Measurements from ENCODE around the gene ORAI2. TPM values are rescaled to one million over a fixed set of nuclear protein-coding genes. Genes with fewer than 3 reads are reported as not detected.
A peak's percentile ranks its signal among the peaks of the same experiment; 100 is the strongest.

ORAI2 gene
- total and polyA plus RNA-seq, 10 of the 15 experiments (the other 5 are each of a cell fraction or from before 2014, with no cell fraction given): 5.8 to 111 (median 46.9) TPM

DNA sequence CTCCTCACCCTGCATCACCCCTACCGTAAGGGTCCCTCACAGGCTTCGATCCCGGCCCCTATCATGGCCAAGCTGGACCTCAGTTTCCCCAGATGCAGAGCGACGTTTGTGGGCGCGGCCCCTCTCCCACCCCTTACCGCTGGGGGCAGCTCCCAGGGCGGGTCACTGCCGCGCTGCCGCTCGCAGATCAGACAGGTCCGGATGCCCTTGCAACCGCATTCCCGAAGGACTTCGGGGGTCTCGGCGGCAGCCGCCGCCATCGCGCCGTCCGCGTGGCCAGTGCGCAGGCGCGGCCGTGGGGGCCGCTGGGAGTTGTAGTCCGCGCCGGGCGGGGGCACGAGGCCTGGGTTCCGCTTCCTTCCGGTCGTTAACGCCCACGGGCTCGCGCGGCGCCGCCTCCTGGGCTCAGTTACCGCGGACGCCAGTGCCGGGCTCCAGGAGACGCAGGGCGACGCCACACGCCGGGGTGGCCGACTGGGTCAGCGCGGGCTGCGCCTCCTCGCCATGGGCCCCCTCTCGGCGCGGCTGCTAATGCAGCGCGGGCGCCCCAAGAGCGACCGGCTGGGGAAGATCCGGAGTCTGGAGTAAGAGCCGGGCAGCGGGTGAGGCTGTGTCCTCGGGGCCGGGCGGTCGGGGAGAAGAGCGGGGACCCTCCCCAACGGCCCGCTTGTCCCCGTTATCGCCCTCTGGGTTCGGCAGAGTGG lies 31.4 kb downstream of the ORAI2 start, which contains the start of the genes ALKBH4 and LRWD1 (continued):
- no peak for TF ChIP-seq JUNB (IDR thresholded peaks at IDR 0.05)
- no peak for TF ChIP-seq ESRRA (IDR thresholded peaks at IDR 0.05; ENCODE audit: low read length)
- TF ChIP-seq HDAC2 (IDR thresholded peaks at IDR 0.05): no peak
- peak; percentile 79; the same call in 1 of the 2 replicates for TF ChIP-seq NR2F1 (conservative IDR thresholded peaks at IDR 0.05)
- no peak for TF ChIP-seq BCL11A (IDR thresholded peaks at IDR 0.05; ENCODE audit: low read depth, low read length)
- TF ChIP-seq, protein P1, sequence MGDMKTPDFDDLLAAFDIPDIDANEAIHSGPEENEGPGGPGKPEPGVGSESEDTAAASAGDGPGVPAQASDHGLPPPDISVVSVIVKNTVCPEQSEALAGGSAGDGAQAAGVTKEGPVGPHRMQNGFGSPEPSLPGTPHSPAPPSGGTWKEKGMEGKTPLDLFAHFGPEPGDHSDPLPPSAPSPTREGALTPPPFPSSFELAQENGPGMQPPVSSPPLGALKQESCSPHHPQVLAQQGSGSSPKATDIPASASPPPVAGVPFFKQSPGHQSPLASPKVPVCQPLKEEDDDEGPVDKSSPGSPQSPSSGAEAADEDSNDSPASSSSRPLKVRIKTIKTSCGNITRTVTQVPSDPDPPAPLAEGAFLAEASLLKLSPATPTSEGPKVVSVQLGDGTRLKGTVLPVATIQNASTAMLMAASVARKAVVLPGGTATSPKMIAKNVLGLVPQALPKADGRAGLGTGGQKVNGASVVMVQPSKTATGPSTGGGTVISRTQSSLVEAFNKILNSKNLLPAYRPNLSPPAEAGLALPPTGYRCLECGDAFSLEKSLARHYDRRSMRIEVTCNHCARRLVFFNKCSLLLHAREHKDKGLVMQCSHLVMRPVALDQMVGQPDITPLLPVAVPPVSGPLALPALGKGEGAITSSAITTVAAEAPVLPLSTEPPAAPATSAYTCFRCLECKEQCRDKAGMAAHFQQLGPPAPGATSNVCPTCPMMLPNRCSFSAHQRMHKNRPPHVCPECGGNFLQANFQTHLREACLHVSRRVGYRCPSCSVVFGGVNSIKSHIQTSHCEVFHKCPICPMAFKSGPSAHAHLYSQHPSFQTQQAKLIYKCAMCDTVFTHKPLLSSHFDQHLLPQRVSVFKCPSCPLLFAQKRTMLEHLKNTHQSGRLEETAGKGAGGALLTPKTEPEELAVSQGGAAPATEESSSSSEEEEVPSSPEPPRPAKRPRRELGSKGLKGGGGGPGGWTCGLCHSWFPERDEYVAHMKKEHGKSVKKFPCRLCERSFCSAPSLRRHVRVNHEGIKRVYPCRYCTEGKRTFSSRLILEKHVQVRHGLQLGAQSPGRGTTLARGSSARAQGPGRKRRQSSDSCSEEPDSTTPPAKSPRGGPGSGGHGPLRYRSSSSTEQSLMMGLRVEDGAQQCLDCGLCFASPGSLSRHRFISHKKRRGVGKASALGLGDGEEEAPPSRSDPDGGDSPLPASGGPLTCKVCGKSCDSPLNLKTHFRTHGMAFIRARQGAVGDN (IDR thresholded peaks at IDR 0.05): 0 out of 2 replicates have a peak, but pooled peaks have one; percentile 37
- no peak for TF ChIP-seq MYC (IDR thresholded peaks at IDR 0.05; ENCODE audit: insufficient read depth, insufficient read length, insufficient replicate concordance, low read length, severe bottlenecking)
- TF ChIP-seq STAT3 (IDR thresholded peaks at IDR 0.05; ENCODE audit: low read depth, low read length): no peak
- no peak for TF ChIP-seq NFIC (IDR thresholded peaks at IDR 0.05; ENCODE audit: low read depth, low read length)
- no peak for TF ChIP-seq BMI1 (IDR thresholded peaks at IDR 0.05; ENCODE audit: borderline replicate concordance)
- TF ChIP-seq, protein P2, sequence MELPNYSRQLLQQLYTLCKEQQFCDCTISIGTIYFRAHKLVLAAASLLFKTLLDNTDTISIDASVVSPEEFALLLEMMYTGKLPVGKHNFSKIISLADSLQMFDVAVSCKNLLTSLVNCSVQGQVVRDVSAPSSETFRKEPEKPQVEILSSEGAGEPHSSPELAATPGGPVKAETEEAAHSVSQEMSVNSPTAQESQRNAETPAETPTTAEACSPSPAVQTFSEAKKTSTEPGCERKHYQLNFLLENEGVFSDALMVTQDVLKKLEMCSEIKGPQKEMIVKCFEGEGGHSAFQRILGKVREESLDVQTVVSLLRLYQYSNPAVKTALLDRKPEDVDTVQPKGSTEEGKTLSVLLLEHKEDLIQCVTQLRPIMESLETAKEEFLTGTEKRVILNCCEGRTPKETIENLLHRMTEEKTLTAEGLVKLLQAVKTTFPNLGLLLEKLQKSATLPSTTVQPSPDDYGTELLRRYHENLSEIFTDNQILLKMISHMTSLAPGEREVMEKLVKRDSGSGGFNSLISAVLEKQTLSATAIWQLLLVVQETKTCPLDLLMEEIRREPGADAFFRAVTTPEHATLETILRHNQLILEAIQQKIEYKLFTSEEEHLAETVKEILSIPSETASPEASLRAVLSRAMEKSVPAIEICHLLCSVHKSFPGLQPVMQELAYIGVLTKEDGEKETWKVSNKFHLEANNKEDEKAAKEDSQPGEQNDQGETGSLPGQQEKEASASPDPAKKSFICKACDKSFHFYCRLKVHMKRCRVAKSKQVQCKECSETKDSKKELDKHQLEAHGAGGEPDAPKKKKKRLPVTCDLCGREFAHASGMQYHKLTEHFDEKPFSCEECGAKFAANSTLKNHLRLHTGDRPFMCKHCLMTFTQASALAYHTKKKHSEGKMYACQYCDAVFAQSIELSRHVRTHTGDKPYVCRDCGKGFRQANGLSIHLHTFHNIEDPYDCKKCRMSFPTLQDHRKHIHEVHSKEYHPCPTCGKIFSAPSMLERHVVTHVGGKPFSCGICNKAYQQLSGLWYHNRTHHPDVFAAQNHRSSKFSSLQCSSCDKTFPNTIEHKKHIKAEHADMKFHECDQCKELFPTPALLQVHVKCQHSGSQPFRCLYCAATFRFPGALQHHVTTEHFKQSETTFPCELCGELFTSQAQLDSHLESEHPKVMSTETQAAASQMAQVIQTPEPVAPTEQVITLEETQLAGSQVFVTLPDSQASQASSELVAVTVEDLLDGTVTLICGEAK (IDR thresholded peaks at IDR 0.05; ENCODE audit: borderline replicate concordance): no peak
- TF ChIP-seq, protein P3, sequence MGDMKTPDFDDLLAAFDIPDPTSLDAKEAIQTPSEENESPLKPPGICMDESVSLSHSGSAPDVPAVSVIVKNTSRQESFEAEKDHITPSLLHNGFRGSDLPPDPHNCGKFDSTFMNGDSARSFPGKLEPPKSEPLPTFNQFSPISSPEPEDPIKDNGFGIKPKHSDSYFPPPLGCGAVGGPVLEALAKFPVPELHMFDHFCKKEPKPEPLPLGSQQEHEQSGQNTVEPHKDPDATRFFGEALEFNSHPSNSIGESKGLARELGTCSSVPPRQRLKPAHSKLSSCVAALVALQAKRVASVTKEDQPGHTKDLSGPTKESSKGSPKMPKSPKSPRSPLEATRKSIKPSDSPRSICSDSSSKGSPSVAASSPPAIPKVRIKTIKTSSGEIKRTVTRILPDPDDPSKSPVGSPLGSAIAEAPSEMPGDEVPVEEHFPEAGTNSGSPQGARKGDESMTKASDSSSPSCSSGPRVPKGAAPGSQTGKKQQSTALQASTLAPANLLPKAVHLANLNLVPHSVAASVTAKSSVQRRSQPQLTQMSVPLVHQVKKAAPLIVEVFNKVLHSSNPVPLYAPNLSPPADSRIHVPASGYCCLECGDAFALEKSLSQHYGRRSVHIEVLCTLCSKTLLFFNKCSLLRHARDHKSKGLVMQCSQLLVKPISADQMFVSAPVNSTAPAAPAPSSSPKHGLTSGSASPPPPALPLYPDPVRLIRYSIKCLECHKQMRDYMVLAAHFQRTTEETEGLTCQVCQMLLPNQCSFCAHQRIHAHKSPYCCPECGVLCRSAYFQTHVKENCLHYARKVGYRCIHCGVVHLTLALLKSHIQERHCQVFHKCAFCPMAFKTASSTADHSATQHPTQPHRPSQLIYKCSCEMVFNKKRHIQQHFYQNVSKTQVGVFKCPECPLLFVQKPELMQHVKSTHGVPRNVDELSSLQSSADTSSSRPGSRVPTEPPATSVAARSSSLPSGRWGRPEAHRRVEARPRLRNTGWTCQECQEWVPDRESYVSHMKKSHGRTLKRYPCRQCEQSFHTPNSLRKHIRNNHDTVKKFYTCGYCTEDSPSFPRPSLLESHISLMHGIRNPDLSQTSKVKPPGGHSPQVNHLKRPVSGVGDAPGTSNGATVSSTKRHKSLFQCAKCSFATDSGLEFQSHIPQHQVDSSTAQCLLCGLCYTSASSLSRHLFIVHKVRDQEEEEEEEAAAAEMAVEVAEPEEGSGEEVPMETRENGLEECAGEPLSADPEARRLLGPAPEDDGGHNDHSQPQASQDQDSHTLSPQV (IDR thresholded peaks at IDR 0.05): no peak
- 0 out of 2 replicates have a peak, but pooled peaks have one; percentile 13 for TF ChIP-seq STAT1 (conservative IDR thresholded peaks at IDR 0.05)
- no peak; the same call in 1 of the 2 replicates for TF ChIP-seq TBL1XR1 (IDR thresholded peaks at IDR 0.05; ENCODE audit: low read depth, low read length)
- no peak for TF ChIP-seq CBX3 (IDR thresholded peaks at IDR 0.05; ENCODE audit: borderline replicate concordance, low read depth)
- TF ChIP-seq EED (IDR thresholded peaks at IDR 0.05; ENCODE audit: low read depth): no peak
- TF ChIP-seq RAD21 (IDR thresholded peaks at IDR 0.05; ENCODE audit: insufficient read depth, low read depth, low read length): 0 out of 2 replicates have a peak, but pooled peaks have one; percentile 11
- no peak for TF ChIP-seq RFX5 (IDR thresholded peaks at IDR 0.05; ENCODE audit: low read depth, low read length)
- TF ChIP-seq PML (IDR thresholded peaks at IDR 0.05; ENCODE audit: low read length): peak; percentile 70; the same call in 1 of the 2 replicates

Measured in GM12878 (cell line).